Neuronal stem cell (in vitro differentiated cells): ENCODE data around the gene NAA16.

Experiments
- DNase-seq: peaks from one replicate; pipeline ENCODE4 v3.0.0-alpha.2; 2013; ENCODE audit warnings: low spot score
- H2AFZ ChIP-seq: one replicate; pipeline ENCODE4 v1.6.1; 2013; ENCODE audit warnings: mild to moderate bottlenecking, low read length, inconsistent platforms
- H2AK5ac ChIP-seq: 2 replicates; pipeline ENCODE4 v1.6.1; 2013; ENCODE audit warnings: low read depth, mild to moderate bottlenecking, inconsistent platforms, low read length, moderate library complexity, mixed read lengths
- H2BK120ac ChIP-seq: 2 replicates; pipeline ENCODE4 v1.6.1; 2013; ENCODE audit warnings: low read depth, mild to moderate bottlenecking, inconsistent platforms, low read length, moderate library complexity, mixed read lengths
- H2BK12ac ChIP-seq: one replicate; pipeline ENCODE4 v1.6.1; 2013; ENCODE audit warnings: low read length, inconsistent platforms
- H2BK15ac ChIP-seq: 2 replicates; pipeline ENCODE4 v1.6.1; 2013; ENCODE audit warnings: mild to moderate bottlenecking, low read length, inconsistent platforms, mixed read lengths
- H2BK5ac ChIP-seq: one replicate; pipeline ENCODE4 v1.6.1; 2013; ENCODE audit warnings: inconsistent platforms, mild to moderate bottlenecking, low read length, moderate library complexity
- H3K14ac ChIP-seq: one replicate; pipeline ENCODE4 v1.6.1; 2013; ENCODE audit warnings: low read length, inconsistent platforms
- H3K18ac ChIP-seq: 2 replicates; pipeline ENCODE4 v1.6.1; 2013; ENCODE audit warnings: low read length, inconsistent platforms
- H3K23ac ChIP-seq: 2 replicates; pipeline ENCODE4 v1.6.1; 2013; ENCODE audit warnings: low read depth, mild to moderate bottlenecking, mixed read lengths, low read length, inconsistent platforms; ENCODE audit not compliant: poor library complexity
- H3K27ac ChIP-seq: replicated peaks from 3 replicates; pipeline ENCODE4 v1.5.1; 2013; ENCODE audit warnings: low read length, inconsistent platforms
- H3K27me3 ChIP-seq, 3 experiments: 2 replicates each; pipeline ENCODE4 v1.6.1; 2013; ENCODE audit warnings: low read length in 3 of 3, mild to moderate bottlenecking in 2 of 3, inconsistent platforms in 1 of 3, low read depth in 1 of 3, mixed read lengths in 1 of 3, moderate library complexity in 1 of 3; ENCODE audit not compliant: control insufficient read depth in 3 of 3, insufficient read depth in 3 of 3
- H3K36me3 ChIP-seq, 2 donors: replicated peaks in 1 of 2; 2 replicates each; pipeline ENCODE4 v1.6.1; 2013; ENCODE audit warnings: low read length in 2 of 2; ENCODE audit not compliant: control insufficient read depth in 2 of 2, insufficient read depth in 2 of 2
- H3K4ac ChIP-seq: 2 replicates; pipeline ENCODE4 v1.6.1; 2013; ENCODE audit warnings: inconsistent platforms, mild to moderate bottlenecking, low read length, moderate library complexity
- H3K4me1 ChIP-seq, 2 donors: 1 replicate in 1 of 2; 2 replicates in 1 of 2; pipeline ENCODE4 v1.6.1; 2013; ENCODE audit warnings: low read length in 2 of 2, low read depth in 1 of 2; ENCODE audit not compliant: control insufficient read depth in 2 of 2, insufficient read depth in 1 of 2
- H3K4me2 ChIP-seq: one replicate; pipeline ENCODE4 v1.6.1; 2013; ENCODE audit warnings: mild to moderate bottlenecking, low read length, inconsistent platforms; ENCODE audit not compliant: insufficient read depth, poor library complexity, severe bottlenecking
- H3K4me3 ChIP-seq, 2 donors: 2 replicates each; pipeline ENCODE4 v1.5.1; 2013; ENCODE audit warnings: low read length in 2 of 2, mild to moderate bottlenecking in 2 of 2, inconsistent platforms in 1 of 2, moderate library complexity in 1 of 2
- H3K79me1 ChIP-seq: one replicate; pipeline ENCODE4 v1.6.1; 2013; ENCODE audit warnings: low read depth, mild to moderate bottlenecking, inconsistent platforms, low read length, moderate library complexity
- H3K9ac ChIP-seq: one replicate; pipeline ENCODE4 v1.6.1; 2013; ENCODE audit warnings: mild to moderate bottlenecking, low read depth, low read length, inconsistent platforms; ENCODE audit not compliant: poor library complexity
- H3K9me3 ChIP-seq, 2 donors: replicated peaks in 1 of 2; 2 replicates each; pipeline versions ENCODE3 to v1.6.1; 2013; ENCODE audit warnings: low read length in 2 of 2, mild to moderate bottlenecking in 2 of 2, inconsistent platforms in 1 of 2, low read depth in 1 of 2, mixed read lengths in 1 of 2, moderate library complexity in 1 of 2; ENCODE audit not compliant: control insufficient read depth in 2 of 2, insufficient read depth in 1 of 2
- H4K8ac ChIP-seq: one replicate; pipeline ENCODE4 v1.6.1; 2013; ENCODE audit warnings: low read depth, mild to moderate bottlenecking, inconsistent platforms, low read length, moderate library complexity
- H4K91ac ChIP-seq: one replicate; pipeline ENCODE4 v1.6.1; 2013; ENCODE audit warnings: low read length, low read depth, mild to moderate bottlenecking, inconsistent platforms; ENCODE audit not compliant: poor library complexity
- WGBS, 2 donors: extraction: QIAGEN DNeasy Blood & Tissue Kit; methylation state at CpG; one replicate each; pipeline ENCODE4 v1.1.7; 2013; ENCODE audit warnings: missing lambda C conversion rate in 2 of 2, mixed read lengths in 1 of 2; ENCODE audit not compliant: insufficient read length in 2 of 2, insufficient replicate concordance in 1 of 2; ENCODE audit errors: extremely low coverage in 2 of 2; 5-methylcytosine and 5-hydroxymethylcytosine counted together

Gene NAA16

DNA sequence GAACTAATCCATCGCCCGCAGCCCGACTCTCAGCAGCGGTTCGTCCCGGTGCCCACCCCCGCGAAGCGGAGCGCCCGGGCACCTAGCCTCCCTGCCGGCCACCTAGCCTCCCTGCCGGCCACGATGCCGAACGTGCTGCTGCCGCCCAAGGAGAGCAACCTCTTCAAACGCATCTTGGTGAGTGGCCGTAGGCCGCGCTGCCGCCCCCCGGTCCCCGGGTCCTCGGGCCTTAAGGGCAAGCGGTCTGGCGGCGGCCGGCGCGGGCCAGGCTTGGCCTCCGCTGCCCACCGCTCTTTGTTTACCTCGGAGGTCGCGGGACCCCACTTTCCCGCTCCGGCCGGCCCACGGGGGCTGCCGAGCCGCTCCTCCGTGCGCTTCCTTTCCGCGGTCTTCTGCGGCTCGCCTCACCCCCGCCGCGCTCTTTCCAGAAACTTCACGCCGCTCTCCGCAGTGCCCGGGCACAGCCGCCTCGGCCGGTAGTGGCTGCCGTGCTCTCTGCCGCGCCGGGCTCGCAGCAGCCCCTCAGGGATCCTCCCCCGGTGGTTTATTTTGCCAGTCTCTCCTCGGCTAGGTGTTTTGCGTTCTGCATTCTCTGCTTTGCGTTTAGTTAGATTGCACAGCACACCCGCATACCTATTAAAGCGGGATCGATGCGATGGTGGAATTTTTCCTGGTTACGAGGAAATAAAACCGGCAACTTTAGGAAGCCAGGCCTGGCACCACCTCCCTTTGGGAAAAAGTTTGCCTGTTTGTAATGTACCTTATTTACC, 524 bp downstream of the NAA16 start:
- Histone ChIP-seq H3K4me3 (peak overlapping the region; percentile 99), H4K91ac (no peak overlapping the region), H2BK120ac (peak overlapping the region; percentile 72), H3K4ac (no peak overlapping the region), H2BK15ac (peak overlapping the region; percentile 96), H3K9me3 (no peaks in the 10 kb centered on the region), H3K9ac (peak overlapping the region; percentile 99), H3K36me3 (peaks cover 0 to 10% of the 10 kb centered on the region in 2 donors), H3K14ac (peak overlapping the region; percentile 72), H3K4me1 (peaks cover 6 to 9% of the 10 kb centered on the region in 2 donors), H3K79me1 (no peaks in the 10 kb centered on the region), H3K27ac (peak overlapping the region; percentile 97), H2AK5ac (peak overlapping the region; percentile 88), H3K18ac (peak overlapping the region; percentile 98), H2BK12ac (peak overlapping the region; percentile 41), H2AFZ (peak overlapping the region; percentile 91), H3K27me3 (no peaks in the 10 kb centered on the region), H4K8ac (no peak overlapping the region), H3K4me2 (peak overlapping the region; percentile 78), H2BK5ac (peak overlapping the region; percentile 95), H3K23ac (peak overlapping the region; percentile 96)
- no peak for DNase-seq
- no CpG with 5 or more reads among the region's 73 CpGs for WGBS, 2 donors

DNA sequence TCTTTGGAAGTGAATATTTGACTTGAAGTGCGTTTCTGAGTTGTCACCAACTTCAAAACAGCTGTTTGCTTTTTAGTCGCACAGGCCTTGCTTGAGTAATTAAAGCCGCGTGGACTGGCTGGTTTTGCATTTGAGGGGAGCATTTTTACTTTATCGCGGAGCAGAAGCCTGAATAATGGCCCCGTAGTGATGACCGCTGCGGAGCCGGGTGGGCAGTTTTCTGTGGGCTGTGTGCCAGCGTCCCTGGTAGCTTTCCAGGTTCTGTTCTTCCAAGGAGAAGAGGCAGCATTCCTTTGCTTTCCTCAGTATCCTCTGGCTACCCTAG, 1.1 kb downstream of the NAA16 start:
- H3K4ac ChIP-seq = no peak overlapping the region
- H2BK120ac ChIP-seq = no peak overlapping the region
- no peak overlapping the region for H3K14ac ChIP-seq
- peak overlapping the region; percentile 99 for H3K4me3 ChIP-seq
- H3K27me3 ChIP-seq = no peaks in the 10 kb centered on the region
- H4K91ac ChIP-seq = no peak overlapping the region
- no peak overlapping the region for H2BK12ac ChIP-seq
- H3K18ac ChIP-seq = no peak overlapping the region
- peaks cover 6 to 9% of the 10 kb centered on the region in 2 donors for H3K4me1 ChIP-seq
- H2AFZ ChIP-seq = peak overlapping the region; percentile 91
- H3K4me2 ChIP-seq = peak overlapping the region; percentile 78
- no peak overlapping the region for H2BK15ac ChIP-seq
- no peak overlapping the region for H3K27ac ChIP-seq
- H3K79me1 ChIP-seq = no peaks in the 10 kb centered on the region
- H3K36me3 ChIP-seq = peaks cover 0 to 16% of the 10 kb centered on the region in 2 donors
- DNase-seq = peak; percentile 17
- no peak overlapping the region for H2AK5ac ChIP-seq
- no peak overlapping the region for H4K8ac ChIP-seq
- no peak overlapping the region for H2BK5ac ChIP-seq
- H3K9ac ChIP-seq = peak overlapping the region; percentile 32
- H3K23ac ChIP-seq = no peak overlapping the region
- H3K9me3 ChIP-seq = no peaks in the 10 kb centered on the region
- WGBS, 2 donors = no CpG with 5 or more reads among the region's 11 CpGs

DNA sequence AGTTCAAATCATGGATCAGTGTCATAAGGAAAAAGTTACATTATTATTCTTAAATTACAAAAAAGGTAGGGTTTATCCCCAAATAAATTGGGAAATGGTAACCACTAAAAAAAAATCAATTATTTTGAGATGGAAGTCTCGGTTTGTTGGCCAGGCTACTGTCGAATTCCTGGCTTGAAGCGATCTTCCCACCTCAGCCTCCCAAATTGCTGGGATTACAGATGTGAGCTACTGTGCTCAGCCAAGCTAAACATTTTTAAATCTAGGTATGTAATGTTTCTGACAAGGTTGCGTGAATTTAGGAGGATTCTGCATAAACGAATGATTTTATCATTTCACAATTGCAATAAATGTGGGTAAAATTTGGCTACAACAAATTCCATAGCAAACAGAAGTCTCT, 2.0 kb downstream of the NAA16 start:
- peak overlapping the region in 1 of 2 donors; percentile 99 for H3K4me3 ChIP-seq
- WGBS, 2 donors = no CpG with 5 or more reads among the region's 5 CpGs
- no peak overlapping the region for H2BK15ac ChIP-seq
- H4K91ac ChIP-seq = no peak overlapping the region
- peaks cover 0 to 26% of the 10 kb centered on the region in 2 donors for H3K36me3 ChIP-seq
- DNase-seq = no peak
- H4K8ac ChIP-seq = no peak overlapping the region
- H3K14ac ChIP-seq = no peak overlapping the region
- H3K23ac ChIP-seq = no peak overlapping the region
- H3K27ac ChIP-seq = no peak overlapping the region
- no peak overlapping the region for H3K18ac ChIP-seq
- peaks cover 0 to 4% of the 10 kb centered on the region in 2 donors for H3K9me3 ChIP-seq
- no peak overlapping the region for H2BK12ac ChIP-seq
- no peak overlapping the region for H3K4me2 ChIP-seq
- H2BK120ac ChIP-seq = no peak overlapping the region
- no peaks in the 10 kb centered on the region for H3K79me1 ChIP-seq
- no peak overlapping the region for H3K4ac ChIP-seq
- H3K27me3 ChIP-seq = no peaks in the 10 kb centered on the region
- H3K4me1 ChIP-seq = peaks cover 6 to 9% of the 10 kb centered on the region in 2 donors
- no peak overlapping the region for H3K9ac ChIP-seq
- H2BK5ac ChIP-seq = no peak overlapping the region
- no peak overlapping the region for H2AFZ ChIP-seq
- no peak overlapping the region for H2AK5ac ChIP-seq

DNA sequence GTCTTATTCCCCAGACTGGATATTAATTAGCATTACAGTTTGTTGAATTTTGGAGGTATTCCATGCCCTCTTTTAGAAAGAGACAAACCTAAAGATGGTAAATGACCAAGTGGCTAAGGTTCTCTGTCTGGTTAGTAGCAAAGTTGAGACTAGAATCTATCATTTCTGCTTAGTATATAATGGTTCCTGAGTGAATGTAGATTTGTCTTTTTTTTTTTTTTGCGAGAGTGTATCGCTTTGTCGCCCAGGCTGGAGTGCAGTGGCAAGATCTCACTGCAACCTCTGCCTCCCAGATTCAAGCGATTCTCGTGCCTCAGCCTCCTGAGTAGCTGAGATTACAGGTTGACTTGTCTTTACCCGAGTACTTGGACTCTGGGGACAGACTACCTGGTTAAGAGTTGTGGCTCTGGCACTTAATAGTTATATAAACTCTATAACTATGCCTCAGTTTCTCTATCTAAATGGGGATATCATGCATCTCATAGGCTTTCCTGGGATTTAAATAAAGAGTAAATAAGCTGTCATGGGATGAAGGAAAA, 2.7 kb downstream of the NAA16 start:
- Histone ChIP-seq H2BK15ac (no peak overlapping the region), H3K79me1 (no peaks in the 10 kb centered on the region), H4K8ac (no peak overlapping the region), H3K14ac (no peak overlapping the region), H3K9me3 (peaks cover 0 to 4% of the 10 kb centered on the region in 2 donors), H3K18ac (no peak overlapping the region), H2BK5ac (no peak overlapping the region), H2BK12ac (no peak overlapping the region), H2BK120ac (no peak overlapping the region), H3K9ac (no peak overlapping the region), H3K27ac (no peak overlapping the region), H2AFZ (no peak overlapping the region), H3K4ac (no peak overlapping the region), H3K23ac (no peak overlapping the region), H4K91ac (no peak overlapping the region), H3K27me3 (no peaks in the 10 kb centered on the region), H3K36me3 (peaks cover 0 to 32% of the 10 kb centered on the region in 2 donors), H2AK5ac (no peak overlapping the region), H3K4me1 (peaks cover 6 to 9% of the 10 kb centered on the region in 2 donors), H3K4me2 (no peak overlapping the region), H3K4me3 (no peak overlapping the region)
- no peak for DNase-seq
- WGBS, 2 donors = no CpG with 5 or more reads among the region's 6 CpGs
